CD4-positive, alpha-beta T cell treated with Interleukin-15 for 4 hours (primary cell): ENCODE measurements around the gene HUNK.
"Not testable (repeated sequence)": the region's sequence is repeated elsewhere in the genome, so short reads cannot be mapped to it uniquely, and the experiment has no call there.

ENCODE experiments used
- DNase-seq: peaks from one replicate; pipeline ENCODE4 v3.0.0-alpha.2; 2020; ENCODE audit warnings: low spot score

The HUNK gene

DNA sequence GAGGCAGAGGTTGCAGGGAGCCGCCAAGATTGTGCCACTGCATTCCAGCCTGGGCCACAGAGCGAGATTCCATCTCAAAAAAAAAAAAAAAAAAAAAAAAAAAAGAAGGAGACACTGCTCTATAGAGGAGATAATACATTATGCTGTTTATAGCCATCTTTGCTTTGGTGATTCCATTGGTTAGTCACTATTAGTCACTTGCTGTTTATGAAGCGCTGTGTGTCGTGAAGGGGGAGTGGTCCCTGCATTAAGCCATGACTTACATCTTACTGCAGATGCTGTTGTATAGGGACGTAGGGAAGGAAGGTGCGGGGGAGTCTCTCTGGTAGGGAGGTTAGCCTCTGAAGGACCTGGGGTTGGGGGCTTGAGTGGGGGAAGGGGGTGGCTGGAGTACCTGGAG is 48.3 kb downstream of the HUNK start:
- DNase-seq = no peak

DNA sequence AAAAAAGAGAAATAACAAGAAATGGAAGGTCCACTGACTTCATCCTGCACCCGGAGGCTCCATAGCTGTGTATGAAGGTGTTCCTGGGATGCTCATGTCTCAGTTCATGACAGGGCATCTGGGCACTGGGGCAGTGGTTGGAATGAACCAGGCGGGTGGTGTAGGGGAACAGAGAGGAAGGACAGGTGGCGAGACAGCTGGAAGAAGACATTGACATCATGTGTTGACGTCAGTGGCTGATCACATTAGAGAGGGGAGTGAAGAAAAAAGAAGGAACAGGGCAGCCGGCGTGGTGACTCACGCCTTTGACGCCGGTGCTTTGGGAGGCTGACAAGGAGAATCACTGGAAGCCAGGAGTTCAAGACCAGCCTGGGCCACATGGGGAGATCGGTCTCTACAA is 50.1 kb downstream of the HUNK start:
- DNase-seq = no peak

DNA sequence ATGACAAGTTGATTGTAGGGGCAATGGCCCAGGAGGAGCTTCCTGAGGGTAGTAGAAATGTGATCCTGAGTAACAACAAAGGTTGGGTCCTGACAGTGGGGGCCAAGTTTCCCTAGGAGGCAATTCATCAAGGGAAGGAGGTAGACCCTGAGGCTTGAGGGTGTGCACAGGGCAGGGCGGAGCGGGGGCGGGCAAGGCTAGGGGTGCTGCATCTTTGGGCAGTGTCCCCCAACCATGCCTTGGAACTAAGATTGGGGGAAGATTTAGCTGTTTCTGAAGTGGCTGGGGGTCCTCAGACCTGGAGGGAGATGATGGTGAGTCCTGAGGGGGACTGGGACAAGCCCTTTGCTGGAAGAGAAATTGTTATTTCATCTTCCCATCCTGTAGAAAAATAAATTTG is 50.9 kb downstream of the HUNK start:
- DNase-seq = no peak

DNA sequence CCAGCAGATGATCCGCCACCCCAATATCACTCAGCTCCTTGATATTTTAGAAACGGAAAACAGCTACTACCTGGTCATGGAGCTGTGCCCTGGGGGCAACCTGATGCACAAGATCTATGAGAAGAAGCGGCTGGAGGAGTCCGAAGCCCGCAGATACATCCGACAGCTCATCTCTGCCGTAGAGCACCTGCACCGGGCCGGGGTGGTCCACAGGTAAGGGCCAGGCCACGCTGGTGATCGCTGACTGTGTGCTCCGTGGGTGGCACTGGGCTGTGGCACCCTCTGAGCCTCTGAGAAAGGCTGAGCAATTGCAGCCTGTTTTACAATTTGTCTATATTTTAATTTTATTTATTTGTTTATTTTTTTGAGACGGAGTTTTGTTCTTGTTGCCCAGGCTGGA is 51.7 kb downstream of the HUNK start:
- no peak for DNase-seq

DNA sequence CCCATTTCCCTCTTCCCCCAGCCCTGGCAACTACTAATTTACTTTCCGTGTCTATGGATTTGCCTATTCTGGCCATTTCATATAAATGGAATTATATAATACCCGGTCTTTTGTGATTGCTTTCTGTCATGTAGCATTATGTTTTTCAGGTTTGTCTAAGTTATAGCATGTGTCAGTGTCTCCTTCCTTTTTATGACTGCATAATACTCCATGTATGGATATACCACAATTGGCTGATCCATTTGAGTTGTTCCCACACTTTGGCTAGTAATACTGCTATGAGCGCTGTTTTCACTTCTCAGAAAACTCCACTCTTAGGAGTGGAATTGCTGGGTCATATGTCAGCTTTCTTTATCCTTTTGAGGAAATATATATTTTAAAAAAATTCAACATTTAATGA is 53.7 kb downstream of the HUNK start:
- DNase-seq = no peak

DNA sequence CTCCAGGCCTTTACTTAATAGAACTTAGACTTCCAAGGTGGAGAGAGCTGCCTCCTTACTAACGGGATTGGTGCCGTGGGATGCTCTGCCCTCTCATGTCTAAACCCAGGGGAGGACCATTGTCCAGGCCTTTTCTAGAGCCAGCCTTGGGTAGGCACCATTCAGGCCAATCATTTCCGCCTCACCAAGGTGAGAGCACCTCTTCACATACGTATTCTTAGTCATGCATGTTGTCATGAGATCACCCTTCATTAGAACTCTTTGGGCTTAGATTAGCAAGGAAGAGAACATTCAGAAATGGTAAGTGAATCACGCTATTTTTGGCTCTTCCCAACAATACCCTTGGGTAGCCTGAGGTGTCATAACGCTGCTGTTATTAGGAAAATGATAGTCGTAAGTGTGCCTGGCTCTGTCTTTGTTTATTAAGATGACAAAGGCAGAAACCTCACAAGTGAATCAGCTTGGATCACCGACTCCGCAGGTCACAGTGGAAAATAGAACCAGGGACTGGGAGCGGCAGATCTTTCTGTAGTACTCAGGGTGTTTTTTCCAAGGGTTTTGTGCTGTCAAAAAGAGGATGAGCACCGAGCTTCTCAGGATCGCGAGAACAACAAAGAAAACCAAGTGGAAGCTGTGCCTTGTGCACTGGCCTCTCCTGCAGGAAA is 55.0 kb downstream of the HUNK start:
- DNase-seq = no peak

DNA sequence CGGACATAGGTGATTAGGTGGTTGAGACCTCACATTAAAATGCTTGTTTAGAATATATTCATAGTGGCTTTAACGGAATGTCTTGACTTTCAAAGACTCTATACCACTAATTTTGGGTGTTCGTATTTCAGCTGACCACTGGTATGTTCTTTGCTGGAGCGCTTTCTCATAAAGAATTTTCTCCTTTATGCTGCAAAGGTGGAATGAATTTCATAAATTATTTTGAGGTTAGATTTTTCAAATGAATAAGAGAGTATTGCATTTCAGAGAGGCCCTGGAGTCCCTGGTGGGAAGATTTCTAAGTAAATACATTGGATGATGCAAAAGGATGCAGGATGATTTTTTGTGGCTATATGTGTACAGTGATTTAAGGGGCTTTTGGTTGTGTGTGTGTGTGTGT is 55.8 kb downstream of the HUNK start:
- DNase-seq = no peak

DNA sequence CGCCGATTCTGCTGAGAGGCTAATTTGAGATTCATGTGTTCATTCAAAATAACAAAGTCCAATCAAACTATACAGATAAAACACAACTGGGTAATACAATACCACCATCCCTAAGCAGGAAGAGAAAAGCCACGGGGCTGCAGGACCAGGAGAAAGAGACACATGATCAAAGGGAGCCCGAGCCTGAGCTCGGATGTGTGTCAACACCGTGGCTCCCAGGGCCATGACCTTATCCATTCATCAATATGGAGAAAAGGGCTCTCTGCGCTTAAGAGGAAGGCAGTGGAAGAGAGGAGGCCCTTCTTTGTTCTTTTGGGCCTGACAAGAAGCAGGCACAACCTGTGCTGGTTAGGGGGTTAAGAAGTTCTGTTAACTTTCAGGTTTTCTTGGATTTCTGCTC is 56.7 kb downstream of the HUNK start:
- no peak for DNase-seq

DNA sequence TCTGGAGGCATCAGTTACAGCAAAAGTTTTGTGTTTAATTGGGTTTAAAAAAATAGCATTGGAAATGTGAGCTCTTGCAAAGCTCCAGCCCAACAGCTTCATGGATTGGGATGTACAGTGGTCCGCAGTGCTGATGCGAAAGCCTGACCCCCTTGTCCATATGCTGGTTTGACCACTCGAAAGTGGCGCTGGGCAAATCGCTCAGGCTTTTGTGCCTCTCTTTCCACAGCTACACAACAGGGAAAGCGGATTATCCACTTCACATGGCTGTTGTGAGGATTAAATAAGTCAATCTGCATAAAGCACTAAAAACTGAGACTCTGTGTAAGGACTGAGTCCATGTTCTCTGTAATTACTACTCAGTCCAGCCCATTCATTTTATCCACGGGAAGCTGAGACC is 57.2 kb downstream of the HUNK start:
- DNase-seq = no peak

DNA sequence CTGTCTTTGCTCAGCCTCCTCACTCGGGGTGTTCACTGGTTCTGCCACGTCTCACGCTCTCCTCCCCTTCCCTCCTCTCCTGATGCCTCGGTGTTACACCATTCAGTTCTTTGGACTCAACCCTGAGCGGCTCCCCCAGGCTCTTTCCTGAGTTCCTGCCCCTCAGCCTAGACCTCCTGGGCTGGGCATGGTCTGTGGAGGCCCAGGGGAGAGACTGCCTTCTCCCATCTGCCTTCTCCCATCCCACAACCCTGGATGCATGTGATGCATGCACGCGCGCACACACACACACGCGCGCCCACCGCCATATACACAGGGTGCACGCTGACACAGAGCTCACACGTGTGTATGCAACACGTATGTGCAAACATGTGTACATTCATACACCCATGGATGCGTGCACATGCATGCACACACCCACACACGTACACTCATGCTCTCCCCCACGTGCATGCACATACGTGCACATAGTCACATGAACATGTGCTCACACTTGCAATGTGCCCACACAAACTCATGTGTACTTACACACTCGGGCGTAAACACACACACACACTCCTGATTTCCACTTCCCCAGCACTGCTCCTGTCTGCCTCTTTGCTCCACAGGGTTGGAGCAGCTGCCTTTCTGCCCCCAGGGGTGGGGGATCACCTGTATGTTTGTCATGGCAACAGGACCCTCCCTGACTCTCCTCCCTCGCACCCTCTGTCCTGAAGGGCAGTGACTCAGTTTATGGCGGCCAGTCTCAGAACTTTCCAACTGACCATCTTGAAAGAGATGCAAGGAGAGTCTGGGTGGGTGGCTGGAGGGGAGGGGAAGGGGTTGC is 59.0 kb downstream of the HUNK start:
- DNase-seq = no peak

DNA sequence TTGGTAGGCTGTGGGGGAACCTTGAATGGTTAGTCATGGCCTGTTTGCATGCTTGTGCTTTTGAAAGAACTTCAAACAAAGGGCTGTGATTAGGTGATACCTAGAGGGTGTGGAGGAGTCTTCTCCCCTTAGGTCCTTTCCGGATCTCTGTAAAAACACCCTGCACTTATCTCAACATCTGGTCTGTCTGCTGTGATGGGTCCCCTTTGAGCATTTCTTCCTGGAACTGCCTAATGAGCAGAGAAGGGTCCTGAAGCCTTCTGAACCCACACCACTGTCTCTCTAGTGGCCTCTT is 59.6 kb downstream of the HUNK start:
- no peak for DNase-seq

DNA sequence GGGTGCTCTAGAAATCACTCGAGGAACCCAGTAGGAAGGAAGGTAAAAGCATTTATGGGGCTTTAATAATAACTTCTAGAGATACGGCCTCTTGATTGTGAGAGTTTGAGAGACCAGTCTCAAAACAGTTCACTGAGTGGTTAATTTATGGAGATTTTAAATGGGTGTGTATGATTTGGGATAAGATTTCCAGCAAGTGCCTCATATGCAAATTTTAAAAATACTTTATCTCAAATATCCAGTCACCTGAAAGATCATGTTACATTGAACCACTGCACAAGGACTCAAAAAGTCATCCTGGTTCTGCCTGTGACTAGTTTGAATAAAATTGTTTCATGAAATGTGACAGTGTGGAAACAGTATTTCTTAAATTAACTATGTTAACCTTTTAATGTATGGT is 64.5 kb downstream of the HUNK start:
- DNase-seq = no peak

DNA sequence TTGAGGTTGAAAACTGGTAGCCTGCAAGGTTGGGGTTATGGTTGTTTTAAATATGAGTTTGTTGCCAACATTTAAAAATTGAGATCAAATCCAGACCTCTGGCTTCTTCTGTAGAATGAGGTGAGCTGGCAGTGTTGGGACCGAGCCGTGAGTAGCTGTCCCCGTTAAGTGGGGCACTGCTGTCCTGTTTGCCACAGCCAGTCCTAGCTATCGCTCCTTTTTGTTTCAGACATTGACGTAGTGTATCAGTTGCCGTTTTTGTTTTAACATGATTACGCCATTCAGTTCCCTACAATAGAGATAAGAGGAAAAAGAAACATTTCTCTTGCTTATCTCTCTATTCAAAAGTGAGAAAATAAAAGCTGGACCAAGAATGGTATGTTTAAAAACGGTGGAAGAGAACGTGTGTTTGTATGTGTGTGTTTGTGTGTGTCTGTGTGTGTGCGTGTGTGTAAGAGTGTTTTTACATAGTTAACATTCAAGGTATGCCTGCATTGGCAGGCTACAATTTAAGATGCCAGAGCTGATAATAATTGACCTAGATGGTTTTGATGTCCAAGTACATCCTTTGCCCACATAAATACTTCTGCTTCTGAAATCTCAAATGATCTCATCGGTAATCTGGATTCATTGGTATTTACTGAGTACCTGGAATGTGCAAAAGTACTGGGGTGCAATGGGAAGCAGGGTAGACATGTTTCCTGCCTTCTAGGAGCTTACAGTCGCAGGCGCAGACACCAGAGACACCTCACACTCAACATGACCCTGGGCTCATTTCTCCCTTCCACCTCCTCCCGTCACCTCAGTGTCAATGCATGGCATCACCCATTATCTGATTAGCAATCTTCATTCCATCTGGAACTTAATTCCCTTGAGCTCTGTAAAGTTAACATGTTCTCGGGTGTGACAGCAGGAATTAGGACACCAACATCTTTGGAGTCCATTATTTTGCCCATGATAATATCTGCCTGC is 65.8 kb downstream of the HUNK start:
- no peak for DNase-seq

DNA sequence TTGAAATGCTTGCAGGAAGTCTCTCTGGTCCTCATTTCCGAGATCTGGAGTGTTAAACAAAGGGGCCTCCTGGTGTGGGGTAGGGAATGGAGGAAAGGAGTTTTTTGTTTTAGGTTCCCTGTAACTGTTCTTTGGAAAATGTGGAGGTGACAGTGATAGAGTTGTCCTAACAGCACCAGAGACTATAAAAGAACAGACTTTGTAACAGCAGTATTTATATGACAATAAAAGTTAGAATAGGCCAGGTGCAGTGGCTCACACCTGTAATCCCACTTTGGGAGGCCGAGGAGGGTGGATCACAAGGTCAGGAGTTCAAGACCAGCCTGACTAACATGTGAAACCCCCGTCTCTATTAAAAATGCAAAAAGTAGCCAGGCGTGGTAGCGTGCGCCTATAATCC is 68.9 kb downstream of the HUNK start:
- no peak for DNase-seq

DNA sequence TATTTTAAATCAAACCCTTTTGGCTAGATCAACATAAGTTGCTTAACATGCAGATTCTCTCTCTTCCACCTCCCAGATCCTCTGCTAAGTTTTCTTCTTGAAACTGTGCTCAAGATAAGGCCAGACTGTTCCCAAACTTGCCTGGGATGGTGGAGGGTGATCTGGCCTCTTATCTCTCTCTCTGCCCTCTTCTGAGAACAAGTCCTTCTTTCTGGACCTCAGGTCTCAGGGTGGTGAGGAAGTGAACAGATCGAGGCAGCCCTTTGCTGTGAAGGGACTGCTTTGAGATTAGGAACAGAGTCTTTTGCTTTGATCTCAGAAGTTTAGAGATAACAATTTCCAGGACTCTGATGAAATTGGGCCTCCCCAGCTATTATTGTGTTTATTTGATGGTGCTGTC is 70.7 kb downstream of the HUNK start:
- DNase-seq = no peak

DNA sequence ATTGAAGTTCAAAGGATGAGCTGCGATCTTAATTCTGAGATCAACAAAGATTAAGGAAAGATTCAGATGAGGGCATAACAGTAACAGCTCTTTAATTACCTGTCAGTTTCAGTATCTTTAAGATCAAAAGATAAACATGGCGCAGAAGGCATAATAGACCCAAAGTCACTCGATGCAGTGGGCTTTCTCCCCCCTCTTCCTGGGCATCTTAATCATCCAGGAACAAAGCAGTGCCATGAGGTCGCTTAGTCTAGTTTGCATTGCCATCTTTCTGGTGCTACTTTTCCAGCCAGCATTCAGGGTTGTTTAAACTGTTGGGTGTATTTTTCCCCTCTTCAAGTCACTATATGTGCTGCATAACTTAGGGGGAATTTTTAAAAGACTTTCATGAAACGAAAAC is 72.3 kb downstream of the HUNK start:
- DNase-seq = no peak

DNA sequence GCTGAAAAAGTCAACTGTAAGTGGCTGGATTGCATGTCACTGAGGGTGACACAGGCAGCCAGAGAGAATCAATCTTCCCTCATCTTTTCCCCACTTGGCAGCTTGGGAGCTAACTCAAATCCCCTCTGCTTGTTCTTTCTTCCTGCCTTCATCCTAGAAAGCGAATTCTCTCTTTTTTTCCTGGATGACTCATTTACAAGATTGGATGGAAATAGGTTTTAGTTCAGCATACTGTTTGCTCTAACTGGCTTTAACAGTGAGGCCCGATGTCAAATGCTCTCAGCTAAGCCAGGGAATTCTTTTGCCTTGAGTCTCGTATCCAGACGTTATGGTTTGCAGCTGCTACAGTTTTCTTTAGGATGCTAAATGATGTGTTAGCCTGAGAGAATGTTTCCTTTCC is 72.7 kb downstream of the HUNK start:
- DNase-seq = no peak

DNA sequence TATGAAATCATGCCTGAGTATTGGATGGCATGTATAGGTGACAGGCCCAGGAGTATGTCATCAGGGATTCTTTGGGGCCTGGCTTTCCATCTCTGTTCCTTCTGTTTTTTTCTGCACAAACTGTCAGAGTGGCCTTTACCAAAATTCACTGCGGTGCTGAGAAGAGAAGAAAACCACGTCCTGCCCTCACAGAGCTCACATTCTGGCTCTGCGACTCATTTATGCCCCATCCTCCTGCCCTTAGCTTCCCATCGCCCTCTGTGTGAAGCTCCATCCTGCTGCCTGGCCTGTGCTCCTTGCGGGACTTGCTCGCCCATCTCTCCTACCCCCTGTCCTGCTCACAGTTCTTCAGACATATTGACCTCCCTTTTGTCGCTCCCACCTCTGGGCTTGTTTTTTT is 73.4 kb downstream of the HUNK start:
- no peak for DNase-seq

DNA sequence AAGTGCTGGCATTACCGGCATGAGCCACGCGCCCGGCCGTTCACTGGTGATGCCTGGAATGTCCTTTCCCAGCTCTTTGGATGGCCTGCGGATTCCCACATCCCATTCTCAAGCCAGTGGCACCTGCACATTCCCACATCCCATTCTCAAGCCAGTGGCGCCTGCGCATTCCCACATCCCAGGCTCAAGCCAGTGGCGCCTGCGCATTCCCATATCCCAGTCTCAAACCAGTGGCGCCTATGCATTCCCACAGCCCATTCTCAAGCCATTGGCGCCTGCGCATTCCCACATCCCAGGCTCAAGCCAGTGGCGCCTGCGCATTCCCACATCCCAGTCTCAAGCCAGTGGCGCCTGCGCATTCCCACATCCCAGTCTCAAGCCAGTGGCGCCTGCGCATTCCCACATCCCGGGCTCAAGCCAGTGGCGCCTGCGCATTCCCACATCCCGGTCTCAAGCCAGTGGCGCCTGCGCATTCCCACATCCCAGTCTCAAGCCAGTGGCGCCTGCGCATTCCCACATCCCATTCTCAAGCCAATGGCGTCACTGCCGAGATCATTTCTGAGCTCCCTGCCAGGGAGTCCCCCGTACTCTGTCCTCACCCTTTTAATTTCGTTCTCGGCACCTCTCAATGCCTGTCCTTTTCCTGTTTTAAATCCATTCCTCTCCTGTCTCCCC is 74.2 kb downstream of the HUNK start:
- DNase-seq = not testable (repeated sequence)

DNA sequence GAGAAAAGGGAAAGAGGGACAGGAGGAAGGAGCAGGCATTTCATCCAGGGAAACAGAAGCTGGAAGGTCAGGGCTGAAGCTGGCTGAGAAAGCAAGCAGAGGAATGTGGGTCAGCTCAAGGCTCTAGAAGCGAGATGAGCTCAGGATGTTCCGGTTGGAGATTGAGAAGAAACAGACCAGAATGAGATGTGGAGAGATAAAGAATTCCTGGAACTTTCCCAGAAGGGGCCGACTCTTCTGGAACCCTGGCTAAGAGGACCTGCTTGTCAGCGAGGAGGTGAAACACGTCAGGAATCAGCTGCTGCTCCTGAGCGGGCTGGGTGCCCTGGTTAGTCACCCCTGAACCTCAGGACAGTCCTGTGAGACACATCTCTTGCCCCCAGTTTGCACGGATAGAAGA is 75.9 kb downstream of the HUNK start:
- no peak for DNase-seq

DNA sequence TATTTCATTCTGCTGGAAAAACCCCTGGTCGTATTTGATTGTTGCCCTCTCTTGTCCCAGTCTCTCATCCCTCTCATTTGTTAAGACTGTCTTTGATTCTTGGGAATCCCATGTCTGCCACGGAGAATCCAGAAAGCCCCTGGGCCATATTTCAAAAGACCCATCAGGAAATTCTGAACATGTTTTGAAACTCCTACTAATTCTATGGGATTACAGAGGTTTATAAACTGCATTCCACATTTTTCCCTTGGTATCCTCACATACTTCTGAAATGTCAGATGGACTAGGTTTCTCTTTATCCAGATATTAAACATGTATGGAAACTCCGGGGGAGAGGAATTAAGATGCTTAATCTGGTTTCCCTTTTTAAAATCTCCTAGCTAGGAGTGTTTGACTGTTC is 80.0 kb downstream of the HUNK start:
- DNase-seq = no peak

DNA sequence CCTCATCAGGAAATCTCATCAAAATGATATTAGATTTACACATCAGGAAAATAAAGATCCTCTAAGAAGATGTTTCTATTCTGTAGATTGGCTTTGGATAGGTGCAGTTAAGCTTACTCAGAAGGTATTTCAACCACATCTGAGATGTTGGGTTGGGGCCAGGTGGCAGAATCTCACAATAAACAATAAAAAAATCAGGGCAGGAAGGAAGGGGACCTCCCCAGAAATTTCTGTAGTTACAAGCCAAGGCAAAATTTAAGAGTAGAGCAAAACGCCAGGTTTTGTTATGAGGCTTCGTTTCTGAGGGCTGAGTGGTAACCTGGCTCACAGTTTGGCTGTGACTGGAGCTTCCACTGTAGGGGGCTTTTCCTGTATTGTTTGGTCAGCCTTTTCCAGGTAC is 84.8 kb downstream of the HUNK start:
- no peak for DNase-seq
